Suppressor macrophage (primary cell): Measurements from ENCODE around the gene PALD1.

ENCODE experiments used
- DNase-seq, 4 experiments: peaks; one replicate each; pipeline ENCODE4 v3.0.0-alpha.2; 2020 to 2022

PALD1 gene

DNA sequence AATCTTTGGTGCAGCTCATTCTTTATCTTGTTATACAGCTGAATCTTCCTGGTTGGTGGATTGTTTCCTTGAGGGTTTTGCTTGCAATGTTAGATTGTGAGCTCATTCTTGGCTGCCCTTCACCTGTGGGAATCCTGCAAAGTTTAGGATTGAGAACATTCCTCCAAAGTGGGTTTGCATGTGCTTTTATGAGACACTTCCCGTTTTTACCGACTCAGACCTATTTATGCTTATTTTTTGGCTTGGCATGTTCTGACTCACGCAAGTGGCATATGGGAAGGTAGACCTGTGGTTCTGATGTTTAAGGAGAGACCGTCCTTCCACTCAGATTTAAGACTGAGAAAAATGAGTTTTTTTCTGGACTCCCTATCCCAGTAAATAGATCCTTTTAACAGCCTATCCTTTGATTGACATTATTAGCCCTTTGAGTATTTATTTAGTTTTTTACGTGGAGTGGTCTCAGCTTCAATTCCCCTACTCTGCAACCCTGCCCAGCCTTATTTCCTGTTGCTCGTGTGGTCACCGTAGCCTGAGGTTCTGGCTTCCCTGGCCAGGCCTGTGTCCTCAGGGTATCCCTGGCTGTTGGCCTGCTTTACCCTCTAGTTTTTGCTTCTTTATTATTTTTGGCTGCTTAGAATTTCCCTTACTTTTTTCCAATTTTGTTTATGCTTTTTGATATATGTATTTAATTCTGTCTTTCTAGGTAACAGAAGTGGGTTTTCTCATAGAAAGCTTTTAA is 137.4 kb downstream of the PALD1 start:
- DNase-seq = peak in 2 of 4 experiments; percentile 23 to 37

DNA sequence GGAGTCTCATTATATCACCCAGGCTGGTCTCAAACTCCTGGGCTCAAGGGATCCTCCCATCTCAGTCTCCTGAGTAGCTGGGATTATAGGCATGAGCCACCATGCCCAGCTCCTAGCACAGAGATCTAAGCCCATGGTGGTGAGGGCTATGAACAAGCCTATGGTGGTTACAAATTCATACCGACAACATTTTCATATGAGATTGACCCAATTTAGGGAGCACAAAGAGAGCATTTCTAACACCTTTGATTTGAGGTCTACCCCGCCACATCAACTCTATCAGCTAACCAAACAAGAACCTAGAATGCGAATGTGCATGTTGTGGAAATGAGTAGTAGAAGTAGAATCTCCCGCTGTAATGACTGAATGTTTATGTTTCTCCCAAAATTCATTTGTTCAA is 138.2 kb downstream of the PALD1 start:
- DNase-seq = no peak
